Panc1 (cell line): Measurements from ENCODE around the gene APCDD1L. TPM values are rescaled to one million over a fixed set of nuclear protein-coding genes. Genes with fewer than 3 reads are reported as not detected.

ENCODE experiments used
- ATAC-seq: fragments of 200-7000 bp; cut with Tn5 transposase; 2 replicates; pipeline ENCODE4 v1.9.1; 2020; ENCODE audit warnings: mild to moderate bottlenecking, moderate library complexity
- BruUV-seq: library from RNA; stranded (reverse); fragments of 400-500 nt; replicated peaks from 2 replicates; lab custom pipeline; 2021; lab: Mats Ljungman, UMichigan
- CTCF ChIA-PET: fragments of 300-600 bp; sonication (Branson Sonifier 250); formaldehyde crosslinking; loops from one replicate; lab custom pipeline; 2022; ENCODE audit warnings: antibody characterized with exemption; lab: Charles Lee
- POLR2A ChIA-PET: fragments of 300-600 bp; sonication (Branson Sonifier 250); formaldehyde crosslinking; loops from one replicate; lab custom pipeline; 2022; ENCODE audit warnings: antibody characterized with exemption; lab: Charles Lee
- DNase-seq: peaks from one replicate; pipeline ENCODE4 v3.0.0-alpha.2; 2010; ENCODE audit warnings: low read depth, low spot score
- H3K27ac ChIP-seq: 2 replicates; pipeline ENCODE4 v1.5.1; 2011; ENCODE audit warnings: mild to moderate bottlenecking, low read length, inconsistent platforms
- H3K27me3 ChIP-seq: fragments of 200-500 bp; sonication (Bioruptor generic); 2 replicates; pipeline ENCODE4 v1.6.0; 2014; ENCODE audit warnings: low read length, inconsistent platforms; ENCODE audit not compliant: control insufficient read depth, insufficient read depth
- H3K36me3 ChIP-seq: fragments of 200-500 bp; sonication (Bioruptor generic); 2 replicates; pipeline ENCODE4 v1.5.1; 2014; ENCODE audit warnings: inconsistent platforms, mild to moderate bottlenecking, low read length, moderate library complexity; ENCODE audit not compliant: control insufficient read depth, insufficient read depth
- H3K4me1 ChIP-seq: 2 replicates; pipeline ENCODE4 v1.5.1; 2011; ENCODE audit warnings: inconsistent platforms, mild to moderate bottlenecking, low read length, moderate library complexity; ENCODE audit not compliant: control insufficient read depth, insufficient read depth
- H3K4me3 ChIP-seq, 2 experiments: 2 replicates each; pipeline ENCODE4 v1.5.1; 2011 to 2012; ENCODE audit warnings: low read depth in 2 of 2, low read length in 2 of 2, mild to moderate bottlenecking in 2 of 2, inconsistent platforms in 1 of 2, moderate library complexity in 1 of 2
- H3K9me3 ChIP-seq: fragments of 200-500 bp; sonication (Bioruptor generic); 2 replicates; pipeline ENCODE4 v1.5.1; 2014; ENCODE audit warnings: low read depth, mild to moderate bottlenecking, inconsistent platforms, low read length, moderate library complexity; ENCODE audit not compliant: control insufficient read depth, insufficient read depth
- CTCF ChIP-seq: fragments of 450-650 bp; IDR thresholded peaks from 2 replicates; pipeline ENCODE4 v1.5.1; 2017; ENCODE audit warnings: mild to moderate bottlenecking
- POLR2AphosphoS5 ChIP-seq: IDR thresholded peaks from 2 replicates; pipeline ENCODE4 v1.6.1; 2012; ENCODE audit warnings: mild to moderate bottlenecking, low read depth, low read length, moderate library complexity
- REST ChIP-seq, 2 experiments: IDR thresholded peaks; 2 replicates each; pipeline ENCODE4 v1.6.1; 2011 to 2012; ENCODE audit warnings: low read depth in 2 of 2, control low read depth in 1 of 2, low read length in 1 of 2, mild to moderate bottlenecking in 1 of 2, moderate library complexity in 1 of 2; ENCODE audit not compliant: insufficient read depth in 1 of 2
- SIN3A ChIP-seq: IDR thresholded peaks from 2 replicates; pipeline ENCODE4 v1.6.1; 2012; ENCODE audit warnings: low read depth, mild to moderate bottlenecking, low read length, moderate library complexity, borderline replicate concordance; ENCODE audit not compliant: insufficient read depth
- TCF7L2 ChIP-seq: IDR thresholded peaks from 2 replicates; pipeline ENCODE4 v1.6.1; 2011; ENCODE audit warnings: mild to moderate bottlenecking, low read depth, low read length, inconsistent platforms
- in situ Hi-C: cut with HindIII; loops from 2 replicates; pipeline ENCODE4 v1.10.0; 2016; ENCODE audit warnings: low sequenced_read_pairs, low pct_unique_long_range_greater_than_20kb
- intact Hi-C: fragments of 100-400 bp; cut with micrococcal nuclease; formaldehyde crosslinking; loops from one replicate; pipeline ENCODE4 v1.10.0; 2022; ENCODE audit not compliant: unreplicated experiment
- total RNA-seq: library from RNA; stranded (reverse); gene quantifications from one replicate; pipeline ENCODE4 v1.2.1, GENCODE V29; 2021; ENCODE audit not compliant: unreplicated experiment

Gene APCDD1L
- total RNA-seq, 1 experiment from 2014 or later: 0.62 TPM

DNA sequence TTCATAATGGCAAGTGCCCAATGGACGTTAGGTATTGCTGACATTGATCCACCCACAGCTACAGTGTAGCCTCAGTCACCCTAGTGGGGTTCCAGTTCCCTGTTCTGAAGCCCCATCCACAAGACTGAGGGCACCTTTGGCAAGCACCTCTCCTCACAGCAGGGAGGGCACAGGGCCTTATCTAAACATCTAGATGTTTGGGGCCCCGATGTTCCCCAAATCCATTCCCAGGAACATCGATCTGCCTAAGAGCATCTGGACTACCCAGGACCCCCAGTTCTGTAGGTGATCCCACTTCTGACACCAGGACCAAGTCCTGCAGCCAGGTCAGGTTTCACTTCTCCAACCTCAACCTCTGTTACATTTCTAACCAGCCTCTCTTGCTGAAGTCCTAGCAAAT is 10.6 kb downstream of the APCDD1L start:
- ChIA-PET POLR2A (no interaction called here), CTCF (no interaction called here)
- DNase-seq (no peak), ATAC-seq (no peak)
- H3K9me3 ChIP-seq: no peaks in the 10 kb centered on the region
- intact Hi-C loops: no loop called here
- in situ Hi-C loops: no loop called here
- no peak overlapping the region for H3K4me3 ChIP-seq
- no peaks in the 10 kb centered on the region for H3K36me3 ChIP-seq
- H3K27me3 ChIP-seq: no peaks in the 10 kb centered on the region
- BruUV-seq: no TSS peak
- H3K4me1 ChIP-seq: no peaks in the 10 kb centered on the region
- TF ChIP-seq REST (IDR thresholded peaks at IDR 0.05; ENCODE audit: insufficient read depth in 1 of 2, low read depth in 2 of 2, low read length in 1 of 2) (no peak), POLR2AphosphoS5 (no peak), TCF7L2 (no peak), SIN3A (no peak), CTCF (no peak)
- H3K27ac ChIP-seq: no peak overlapping the region

DNA sequence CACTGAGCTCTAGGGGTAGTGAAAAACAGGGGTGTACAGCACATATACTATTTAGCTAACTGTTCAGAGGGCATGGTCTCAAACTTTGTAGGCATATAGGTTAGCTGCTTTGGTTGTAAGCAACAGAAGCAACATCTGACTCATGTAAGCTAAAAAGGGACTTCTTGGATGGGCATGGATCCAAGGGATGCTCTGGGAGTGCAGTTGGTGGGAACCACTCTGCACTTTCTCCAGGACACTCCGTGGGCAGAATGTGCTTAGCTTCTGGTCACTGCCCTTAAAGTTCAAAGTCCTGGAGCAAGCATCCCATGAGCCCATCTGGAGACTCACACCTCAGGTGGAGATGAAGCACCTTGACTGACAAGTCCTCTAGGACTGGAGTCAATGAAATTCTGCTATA is 11.5 kb downstream of the APCDD1L start:
- no peak for DNase-seq
- no peak for TF ChIP-seq SIN3A
- no peak for TF ChIP-seq CTCF
- ChIA-PET CTCF (no interaction called here), POLR2A (interaction anchor here (0.6 kb wide), 1 partner anchor 11 kb away, joined by 7 read pairs; the partner anchor contains the start of gene APCDD1L)
- Histone ChIP-seq H3K4me1 (no peaks in the 10 kb centered on the region), H3K36me3 (no peaks in the 10 kb centered on the region), H3K27me3 (no peaks in the 10 kb centered on the region), H3K4me3 (no peak overlapping the region), H3K9me3 (no peaks in the 10 kb centered on the region), H3K27ac (no peak overlapping the region)
- intact Hi-C loops (no loop called here), in situ Hi-C loops (no loop called here)
- BruUV-seq: no TSS peak
- no peak for ATAC-seq
